NCI-H2081 (cell line): ENCODE results near the gene LRMDA.

Experiments used
- DNase-seq, 2 experiments: peaks; one replicate each; lab custom pipeline; 2025; lab: John Stamatoyannopoulos, UW

The LRMDA gene

GRCh38 chr10:75825661-75826060 is 394.2 kb downstream of the LRMDA start:
- no peak for DNase-seq

- DNase-seq, result no peak
Measured at GRCh38 chr10:75826846-75827245, 395.4 kb downstream of the LRMDA start.

GRCh38 chr10:75827587-75828021 is 396.2 kb downstream of the LRMDA start:
- DNase-seq, result no peak

GRCh38 chr10:75828413-75828812 is 397.0 kb downstream of the LRMDA start:
- DNase-seq, result no peak

- no peak for DNase-seq
Measured at GRCh38 chr10:75836064-75836463, 404.6 kb downstream of the LRMDA start.

GRCh38 chr10:75838486-75838885 is 407.1 kb downstream of the LRMDA start:
- DNase-seq, result no peak

GRCh38 chr10:75839020-75839419 is 407.6 kb downstream of the LRMDA start:
- no peak for DNase-seq

GRCh38 chr10:75841266-75841665 is 409.8 kb downstream of the LRMDA start:
- no peak for DNase-seq

GRCh38 chr10:75845176-75845947 is 413.9 kb downstream of the LRMDA start:
- peak in 1 of 2 experiments; percentile 15 for DNase-seq

- DNase-seq, result no peak
Measured at GRCh38 chr10:75847477-75847876, 416.1 kb downstream of the LRMDA start.

GRCh38 chr10:75851580-75852345 is 420.3 kb downstream of the LRMDA start:
- DNase-seq, result no peak

GRCh38 chr10:75852851-75853484 is 421.5 kb downstream of the LRMDA start:
- DNase-seq, result no peak

- no peak for DNase-seq
Measured at GRCh38 chr10:75857269-75857846, 425.9 kb downstream of the LRMDA start.

- DNase-seq, result no peak
Measured at GRCh38 chr10:75857896-75858295, 426.5 kb downstream of the LRMDA start.

- no peak for DNase-seq
Measured at GRCh38 chr10:75858339-75858738, 426.9 kb downstream of the LRMDA start.

- DNase-seq, result peak; percentile 77 to 81
Measured at GRCh38 chr10:75859141-75859540, 427.7 kb downstream of the LRMDA start.

- no peak for DNase-seq
Measured at GRCh38 chr10:75860009-75860408, 428.6 kb downstream of the LRMDA start.

GRCh38 chr10:75861582-75861981 is 430.2 kb downstream of the LRMDA start:
- DNase-seq, result no peak

GRCh38 chr10:75862935-75863334 is 431.5 kb downstream of the LRMDA start:
- DNase-seq, result no peak

- DNase-seq, result no peak
Measured at GRCh38 chr10:75864717-75865116, 433.3 kb downstream of the LRMDA start.

- no peak for DNase-seq
Measured at GRCh38 chr10:75865413-75866299, 434.2 kb downstream of the LRMDA start.

- no peak for DNase-seq
Measured at GRCh38 chr10:75866300-75866625, 434.8 kb downstream of the LRMDA start.
